ENCODE measurements around the gene AK5.

Gene AK5

DNA sequence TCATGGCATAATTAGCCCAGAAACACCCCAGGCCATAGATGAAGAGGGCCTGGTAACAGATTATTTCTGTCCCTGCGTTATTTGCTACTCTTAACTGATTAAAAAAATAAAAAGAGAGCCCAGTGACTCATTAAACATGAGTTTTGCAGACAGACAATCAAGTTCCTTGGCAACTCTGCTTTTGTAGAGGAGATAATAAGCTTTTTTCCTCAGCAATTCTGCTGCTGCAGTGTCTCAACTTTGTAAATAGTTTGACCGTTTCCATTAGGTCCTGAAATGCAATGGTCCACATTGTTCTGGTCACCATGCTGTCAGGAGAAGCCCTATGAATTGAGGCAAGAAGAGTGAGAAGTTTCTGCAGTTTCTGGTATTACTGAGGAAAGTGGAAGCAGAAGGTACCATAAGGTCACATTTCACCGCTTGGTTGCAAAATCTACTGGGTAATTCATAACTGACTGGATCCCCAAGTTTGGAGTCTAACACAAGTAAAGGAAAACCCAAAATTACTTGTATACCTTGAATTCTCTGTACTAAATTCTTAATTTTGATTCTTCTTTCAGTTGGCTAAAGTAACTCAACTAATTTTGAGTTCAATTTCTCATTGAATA, 261.1 kb downstream of the AK5 start:
- no peak for DNase-seq (ENCODE audit: low read depth)

DNA sequence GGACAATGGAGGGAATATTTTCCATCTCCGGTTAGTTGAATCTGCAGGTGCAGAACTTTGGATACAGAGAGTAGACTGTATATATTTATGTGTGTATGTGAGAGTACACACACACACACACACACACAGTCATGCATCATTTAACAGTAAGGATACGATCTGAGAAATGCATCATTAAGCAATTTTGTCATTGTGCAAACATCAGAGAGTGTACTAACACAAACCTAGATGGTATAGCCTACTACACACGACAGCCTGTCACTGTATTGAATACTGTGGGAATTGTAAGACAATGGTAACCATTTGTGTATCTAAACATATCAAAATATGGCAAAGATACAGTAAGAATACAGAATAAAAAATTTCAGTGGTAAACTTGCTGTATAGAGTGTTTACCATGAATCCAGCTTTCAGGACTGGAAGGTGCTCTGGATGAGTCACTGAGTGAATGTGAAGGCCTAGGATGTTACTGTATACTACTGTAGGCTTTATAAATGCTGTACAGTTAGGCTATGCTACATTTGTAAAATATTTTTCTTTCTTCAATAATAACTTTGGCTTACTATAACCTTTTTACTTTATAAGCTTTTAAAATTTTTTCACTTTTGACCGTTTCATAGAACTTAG, 262.1 kb downstream of the AK5 start:
- DNase-seq (ENCODE audit: low read depth), result no peak

DNA sequence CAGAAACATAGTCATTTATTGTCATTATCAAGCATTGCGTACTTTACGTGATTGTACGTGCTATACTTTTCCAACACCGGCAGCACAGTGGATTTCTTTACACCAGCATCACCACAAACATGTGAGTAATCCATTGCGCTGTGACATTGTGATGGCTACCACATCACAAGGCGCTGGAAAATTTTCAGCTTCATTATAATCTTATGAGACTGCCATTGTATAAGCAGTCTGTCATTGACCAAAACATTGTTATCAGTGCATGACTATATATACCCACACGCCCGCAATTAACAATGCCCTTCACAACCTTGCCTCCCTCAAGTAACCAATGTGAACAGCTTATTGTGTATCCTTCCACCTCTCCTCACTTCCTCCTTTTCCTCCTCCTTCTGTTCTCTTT, 263.0 kb downstream of the AK5 start:
- DNase-seq (ENCODE audit: low read depth), result no peak

DNA sequence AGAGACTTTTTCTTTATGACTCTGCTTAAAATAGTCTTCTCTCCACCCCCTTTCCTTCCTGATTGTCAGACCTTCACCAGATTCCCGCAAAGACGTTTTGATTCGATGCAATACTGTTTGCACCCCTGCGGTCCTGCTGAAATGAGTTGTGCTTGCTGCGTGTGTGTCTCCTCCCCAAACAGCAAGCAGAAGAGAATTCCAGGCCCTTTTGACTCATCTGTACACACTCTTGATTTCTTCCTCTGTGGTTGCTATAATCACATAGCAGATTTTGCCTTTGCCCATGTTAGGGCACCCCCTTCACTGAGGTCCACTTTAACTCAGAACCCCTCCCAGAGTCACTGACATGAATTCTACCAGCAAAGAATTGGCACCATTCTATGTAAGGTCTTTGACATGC, 264.2 kb downstream of the AK5 start:
- DNase-seq (ENCODE audit: low read depth), result peak; percentile 83

DNA sequence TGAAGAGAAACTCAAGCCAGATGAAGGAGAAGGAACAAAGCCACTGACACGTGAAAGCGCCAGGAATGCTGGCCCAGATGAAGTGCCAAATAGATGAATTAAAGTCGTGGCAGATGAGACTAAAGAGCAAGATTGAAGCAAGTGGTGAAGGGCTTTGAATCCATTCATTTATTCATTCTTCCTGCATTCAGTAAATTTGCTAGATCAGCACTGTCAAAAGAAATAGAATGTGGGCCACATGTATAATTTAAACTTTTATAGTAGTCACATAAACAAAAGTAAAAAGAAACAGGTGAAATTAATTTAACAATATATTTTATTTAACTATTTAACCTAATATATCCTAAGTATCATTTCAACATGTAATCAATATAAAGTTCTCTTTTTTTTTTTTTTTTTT, 265.1 kb downstream of the AK5 start:
- DNase-seq (ENCODE audit: low read depth), result no peak

DNA sequence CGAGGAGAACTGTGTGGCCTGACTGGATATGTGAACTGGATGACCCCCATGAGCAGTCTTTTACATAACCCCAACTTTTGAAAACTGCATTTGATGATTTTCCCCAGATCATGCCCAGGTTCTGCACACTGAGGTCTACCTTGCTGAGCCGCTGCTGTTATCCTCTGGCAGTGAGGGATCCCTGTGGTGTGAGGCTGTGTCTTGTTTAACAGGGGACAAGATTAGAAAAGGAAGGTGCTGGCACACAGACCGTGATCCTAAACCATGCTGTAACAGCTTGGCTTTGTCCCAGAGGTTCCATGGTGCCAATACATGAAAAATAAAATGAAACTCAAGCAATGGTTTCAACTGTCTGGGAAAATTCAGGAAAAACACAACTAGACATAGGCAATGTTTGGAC, 266.5 kb downstream of the AK5 start:
- no peak for DNase-seq (ENCODE audit: low read depth)

DNA sequence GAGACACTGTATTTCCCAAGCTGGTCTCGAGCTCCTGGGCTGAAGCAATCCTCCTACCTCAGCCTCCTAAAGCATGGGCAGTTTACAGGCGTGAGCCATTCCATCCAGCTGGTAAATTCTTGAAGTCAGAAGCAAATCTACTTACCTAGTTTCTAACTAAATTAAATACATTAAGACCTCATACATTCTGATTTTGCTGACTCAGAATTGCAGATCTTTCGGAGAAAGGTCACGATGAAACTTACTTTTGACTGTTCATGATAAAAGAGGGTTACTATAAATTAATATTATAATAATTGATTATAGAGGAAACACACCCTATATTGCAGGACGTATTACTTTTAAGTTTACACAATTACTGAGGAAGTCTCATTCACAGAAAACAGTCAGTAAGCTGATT, 268.3 kb downstream of the AK5 start:
- no peak for DNase-seq (ENCODE audit: low read depth)

DNA sequence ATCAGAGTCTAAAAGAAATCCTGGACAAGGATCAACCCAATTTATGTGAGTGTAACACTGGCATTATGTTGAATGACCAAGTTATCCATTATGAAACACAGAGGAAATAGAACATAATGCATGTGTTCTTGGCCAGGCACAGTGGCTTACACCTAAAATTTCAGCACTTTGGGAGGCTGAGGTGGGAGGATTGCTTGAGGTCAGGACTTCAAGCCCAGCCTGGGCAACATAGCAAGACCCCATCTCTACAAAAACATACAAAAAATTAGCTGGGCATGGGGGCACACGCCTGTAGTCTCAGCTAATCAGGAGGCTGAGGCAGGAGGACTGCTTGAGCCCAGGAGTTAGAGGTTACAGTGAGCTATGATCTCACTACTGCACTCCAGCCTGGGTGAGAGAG, 270.8 kb downstream of the AK5 start:
- no peak for DNase-seq (ENCODE audit: low read depth)

DNA sequence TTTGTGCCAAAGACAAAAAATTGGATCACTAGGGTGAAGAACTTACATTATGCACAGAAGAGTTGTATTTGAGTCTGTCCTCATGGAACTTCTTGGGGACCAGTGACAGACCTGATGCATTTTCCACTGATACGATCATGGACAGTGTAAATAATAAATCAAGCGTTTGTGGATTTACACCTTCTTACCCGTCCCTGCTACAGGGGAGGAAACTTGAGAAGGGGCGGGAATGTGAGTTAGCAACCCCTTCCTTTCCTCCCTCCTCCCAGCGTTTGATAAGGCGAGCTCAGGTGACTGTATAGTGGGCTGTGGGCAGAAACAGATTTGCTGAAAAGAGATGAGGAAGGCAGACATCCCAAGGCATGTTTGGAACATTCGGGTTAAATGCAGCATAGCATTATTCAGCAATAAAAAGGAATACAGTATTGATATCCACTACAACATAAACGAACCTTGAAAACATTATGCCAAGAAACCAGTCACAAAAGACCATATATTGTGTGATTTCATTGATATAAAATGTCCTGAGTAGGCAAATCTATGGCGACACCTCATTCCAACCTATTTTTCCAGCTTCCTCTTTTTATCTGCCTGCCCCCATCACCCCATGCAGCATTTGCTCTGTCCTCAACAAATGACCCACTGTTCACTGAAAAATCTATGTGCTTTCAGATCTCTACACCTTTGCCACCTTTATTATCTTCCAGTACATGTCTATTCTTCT, 271.9 kb downstream of the AK5 start:
- no peak for DNase-seq (ENCODE audit: low read depth)

DNA sequence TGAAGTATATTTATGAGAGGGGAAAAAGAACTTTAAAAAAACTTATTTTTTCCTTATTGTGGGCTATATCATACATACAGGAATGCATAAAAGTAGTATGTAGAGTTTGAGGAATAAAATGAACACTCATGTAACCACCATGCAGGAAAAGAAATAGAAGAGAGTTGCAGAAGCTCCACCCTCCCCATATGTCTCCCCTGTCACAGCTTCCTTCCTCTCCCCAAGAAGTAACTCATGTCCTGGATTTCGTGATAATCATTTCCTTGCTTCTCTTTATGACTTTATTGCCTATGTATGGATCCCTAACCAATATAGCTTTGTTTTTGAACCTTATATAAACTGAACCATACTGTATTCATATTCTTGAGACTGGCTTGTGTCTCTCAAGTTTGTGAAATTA, 274.2 kb downstream of the AK5 start:
- no peak for DNase-seq (ENCODE audit: low read depth)

DNA sequence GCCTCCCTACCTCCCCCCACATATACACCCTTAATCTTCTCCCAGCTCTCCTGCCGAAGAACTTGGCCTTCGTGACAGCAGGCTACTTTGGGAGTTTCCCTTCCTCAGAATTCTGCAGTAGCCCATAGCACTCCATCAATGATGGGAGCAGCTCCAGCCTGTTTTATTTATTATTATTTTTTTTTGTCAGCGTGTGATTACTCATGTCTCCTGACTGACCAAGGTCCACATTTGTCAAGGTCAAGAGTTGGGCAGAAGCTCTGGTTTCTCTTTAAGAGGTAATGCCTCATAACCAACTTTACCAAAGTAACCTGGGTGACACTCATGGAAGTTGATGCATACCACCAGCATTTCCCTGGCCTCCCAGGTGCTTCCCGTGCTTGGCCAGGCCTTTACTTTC, 275.2 kb downstream of the AK5 start:
- DNase-seq (ENCODE audit: low read depth), result no peak

DNA sequence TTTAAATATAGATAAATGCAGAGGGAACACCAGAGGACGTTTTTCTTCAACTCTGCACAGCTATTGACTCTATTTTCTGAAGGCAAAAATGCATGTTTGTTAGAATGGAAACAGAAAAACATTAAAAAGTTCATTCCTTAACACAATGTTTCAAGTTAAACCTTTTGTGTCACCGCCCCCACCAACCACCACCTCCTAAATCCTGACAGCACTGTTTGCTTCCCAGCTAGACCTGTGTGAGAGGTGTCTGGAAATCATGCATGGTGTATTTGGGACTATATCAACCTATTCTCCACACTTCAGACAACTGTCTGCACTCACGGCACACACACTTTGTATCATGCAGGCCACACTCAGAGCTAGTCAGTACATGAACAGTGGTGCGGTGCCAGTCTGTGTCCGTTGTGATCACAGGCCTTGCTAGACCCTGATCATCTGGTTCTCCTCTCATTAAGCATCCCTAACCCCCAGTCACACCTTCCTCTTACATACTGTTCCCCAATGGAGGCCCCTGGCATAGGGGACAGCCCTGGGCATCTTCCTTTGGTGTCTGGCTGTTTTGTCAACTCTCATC, 276.9 kb downstream of the AK5 start:
- no peak for DNase-seq (ENCODE audit: low read depth)

DNA sequence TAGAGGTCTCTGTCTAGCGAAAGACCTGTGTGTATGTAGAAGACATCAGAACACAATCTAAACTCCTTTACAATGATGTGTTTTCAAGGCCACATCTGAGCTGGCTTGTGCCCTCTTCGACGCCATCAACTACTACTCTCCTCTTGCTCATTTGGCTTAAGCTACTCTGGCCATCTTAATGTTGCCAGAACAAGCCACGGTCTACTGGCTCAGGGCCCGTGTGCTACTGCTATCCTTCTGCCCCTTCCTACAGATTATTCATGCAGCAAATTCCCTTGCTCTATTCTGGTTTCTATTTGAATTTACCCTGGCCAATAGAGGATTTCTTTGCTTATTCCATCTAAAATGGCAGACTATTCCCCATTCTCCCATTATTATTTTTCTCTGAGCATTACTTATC, 278.9 kb downstream of the AK5 start:
- DNase-seq (ENCODE audit: low read depth), result no peak

DNA sequence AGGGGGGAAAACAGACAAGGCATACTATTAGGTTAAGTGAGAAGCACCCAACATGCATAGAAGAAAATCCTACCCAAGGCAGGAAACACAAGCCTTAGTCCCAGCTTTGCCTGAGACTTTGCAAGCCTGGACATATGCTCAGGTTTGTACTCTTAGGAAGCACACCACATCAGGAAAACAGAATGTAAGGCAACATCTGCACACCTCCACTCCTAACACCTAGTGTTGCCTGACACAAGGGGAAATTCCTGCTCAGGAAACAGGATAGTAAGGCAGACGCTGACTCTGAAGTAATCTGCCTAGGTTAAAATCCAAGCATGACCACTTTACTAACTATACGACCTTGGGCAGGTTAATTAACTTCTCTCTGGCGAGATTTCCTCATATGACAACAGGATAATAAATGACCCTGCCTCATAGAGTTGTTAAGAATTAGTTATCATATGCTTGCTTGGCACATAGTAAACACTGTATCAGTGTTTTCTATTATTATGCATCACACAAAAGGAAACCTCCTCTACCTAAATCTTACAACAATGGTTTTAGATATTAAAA, 280.9 kb downstream of the AK5 start:
- no peak for DNase-seq (ENCODE audit: low read depth)

DNA sequence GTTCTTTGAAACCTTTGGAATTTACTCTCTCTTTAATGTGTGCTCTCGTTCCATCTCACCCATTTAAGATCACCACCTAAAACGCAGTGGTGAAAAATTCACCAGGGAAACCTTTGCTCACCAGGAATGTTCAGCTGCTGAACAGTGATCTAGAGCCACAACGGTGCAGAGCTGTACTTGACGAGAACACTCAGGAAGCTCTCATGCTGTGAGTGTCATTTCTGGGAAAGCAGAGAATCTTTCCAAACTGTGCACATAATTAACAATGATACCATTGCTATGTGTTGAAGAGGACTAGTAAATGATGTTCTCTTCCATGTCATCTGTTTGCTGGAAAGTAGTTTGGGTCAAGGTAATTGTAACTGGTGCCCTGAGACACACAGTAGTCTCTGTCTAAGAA, 283.5 kb downstream of the AK5 start:
- DNase-seq (ENCODE audit: low read depth), result no peak

DNA sequence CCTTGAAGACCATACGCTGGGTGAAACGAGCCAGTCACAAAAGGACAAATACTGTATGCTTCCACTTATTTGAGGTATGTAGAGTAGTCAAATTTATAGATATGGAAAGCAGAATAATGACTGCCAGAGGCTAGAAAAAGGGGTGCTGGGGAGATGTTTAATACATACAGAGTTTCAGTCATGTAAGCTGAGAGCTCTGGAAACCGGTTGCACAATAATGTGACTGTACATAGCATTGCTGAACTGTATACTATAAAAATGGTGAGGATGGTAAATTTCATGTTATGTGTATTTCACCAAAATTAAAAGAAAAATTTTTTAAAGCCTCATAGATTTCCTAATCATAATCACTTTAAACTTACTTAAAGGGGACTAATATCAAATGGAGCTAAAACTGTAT, 289.8 kb downstream of the AK5 start:
- no peak for DNase-seq (ENCODE audit: low read depth)

DNA sequence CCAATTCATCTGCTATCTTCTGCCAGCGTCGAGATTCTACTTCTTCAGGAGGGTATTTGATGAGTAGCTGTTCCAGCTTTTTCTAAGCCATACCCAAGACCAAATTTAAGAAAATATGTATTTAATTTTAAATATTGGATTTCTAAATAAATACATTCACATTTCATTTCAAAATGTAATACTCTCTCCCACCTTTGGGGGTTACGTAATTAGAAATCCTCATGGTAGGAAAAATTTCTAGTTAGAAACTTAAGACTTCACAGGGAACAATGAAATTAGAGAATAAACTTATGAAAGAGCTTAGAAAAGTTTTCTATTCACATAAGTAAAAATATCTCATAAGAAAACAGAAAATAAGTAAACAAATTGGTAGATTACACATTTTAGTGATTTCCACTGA, 297.7 kb downstream of the AK5 start:
- no peak for DNase-seq (ENCODE audit: low read depth)

DNA sequence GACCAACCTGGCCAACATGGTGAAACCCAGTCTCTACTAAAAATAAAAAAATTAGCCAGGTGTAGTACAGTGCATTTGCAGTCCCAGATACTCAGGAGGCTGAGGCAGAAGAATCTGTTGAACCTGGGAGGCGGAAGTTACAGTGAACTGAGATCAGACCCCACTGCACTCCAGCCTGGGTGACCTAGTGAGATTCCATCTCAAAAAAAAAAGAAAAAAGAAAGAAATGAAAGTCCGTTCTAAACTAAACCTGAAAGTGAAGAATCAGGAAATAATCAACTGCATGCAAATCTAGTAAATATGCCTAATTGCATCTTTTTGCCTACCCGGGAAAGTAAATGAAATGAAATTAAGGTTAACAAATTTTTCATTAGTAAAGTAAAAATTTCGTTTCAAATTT, 301.1 kb downstream of the AK5 start:
- no peak for DNase-seq (ENCODE audit: low read depth)

DNA sequence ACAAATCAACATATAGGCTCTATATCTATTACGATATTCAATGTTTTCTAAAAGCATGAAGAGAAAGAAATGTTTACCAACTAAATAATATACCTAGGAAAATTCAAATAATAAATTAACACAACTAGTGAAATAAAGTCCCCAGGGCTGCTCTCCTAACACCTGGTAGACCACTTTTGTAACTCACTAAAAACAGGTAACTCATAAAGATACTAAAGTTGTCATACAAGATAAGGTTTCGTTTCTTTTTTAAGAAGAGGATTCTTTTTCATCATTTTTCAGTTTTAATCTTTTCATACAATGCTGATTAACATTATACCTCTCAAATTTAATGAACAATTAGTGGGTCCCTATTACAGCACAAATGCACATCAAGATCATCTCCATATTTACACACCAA, 301.7 kb downstream of the AK5 start:
- DNase-seq (ENCODE audit: low read depth), result no peak

DNA sequence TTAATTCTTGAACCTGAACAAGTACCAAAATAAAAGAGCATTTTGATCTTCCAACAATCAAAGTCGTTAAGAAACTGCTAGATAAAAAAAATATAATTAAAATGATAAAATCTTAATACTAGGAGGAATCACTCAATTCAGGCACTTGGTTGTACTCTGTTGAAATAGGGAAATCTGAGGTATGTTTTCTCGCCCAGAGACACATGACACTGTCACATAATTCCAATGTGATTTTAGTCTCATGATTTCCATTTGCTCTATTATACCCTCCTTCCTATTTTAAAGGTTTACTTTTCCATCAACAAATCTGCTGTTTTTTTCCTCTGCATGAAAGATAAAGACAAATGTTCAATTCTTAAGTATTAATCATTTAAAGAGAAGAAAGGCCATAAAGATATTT, 303.1 kb downstream of the AK5 start:
- DNase-seq (ENCODE audit: low read depth), result no peak

DNA sequence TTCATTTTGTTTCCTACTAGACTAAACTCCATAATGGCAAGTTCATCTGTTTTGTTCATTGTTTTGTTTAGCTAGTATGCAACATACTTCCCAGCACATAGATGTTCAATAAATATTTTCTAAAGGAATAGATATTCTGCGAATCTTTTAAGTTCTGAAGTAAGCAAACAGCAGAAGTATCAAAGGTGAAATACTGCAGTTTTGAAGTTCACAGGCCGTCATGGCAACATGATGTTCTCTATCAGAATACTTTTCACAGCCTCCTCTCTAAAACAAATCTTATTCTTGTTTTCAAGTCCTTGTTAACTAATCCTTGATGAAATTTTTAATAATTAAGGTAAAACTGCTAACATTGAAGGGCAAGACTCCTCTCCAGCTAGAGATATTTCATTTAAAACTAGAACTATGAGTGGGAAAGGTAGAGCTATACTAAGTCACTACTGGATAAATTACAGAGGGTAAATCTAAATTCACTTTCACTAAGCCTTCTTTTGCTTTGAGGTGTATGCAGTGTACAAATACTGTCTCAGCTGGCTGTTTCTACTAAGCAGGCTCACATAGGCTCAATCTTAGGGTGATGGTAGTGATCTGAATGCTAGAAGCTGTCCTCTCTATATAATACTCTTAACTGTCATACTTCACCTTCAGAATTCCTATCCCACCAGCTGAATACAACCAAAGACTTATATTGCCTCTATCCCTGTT, 303.9 kb downstream of the AK5 start:
- DNase-seq (ENCODE audit: low read depth), result no peak

DNA sequence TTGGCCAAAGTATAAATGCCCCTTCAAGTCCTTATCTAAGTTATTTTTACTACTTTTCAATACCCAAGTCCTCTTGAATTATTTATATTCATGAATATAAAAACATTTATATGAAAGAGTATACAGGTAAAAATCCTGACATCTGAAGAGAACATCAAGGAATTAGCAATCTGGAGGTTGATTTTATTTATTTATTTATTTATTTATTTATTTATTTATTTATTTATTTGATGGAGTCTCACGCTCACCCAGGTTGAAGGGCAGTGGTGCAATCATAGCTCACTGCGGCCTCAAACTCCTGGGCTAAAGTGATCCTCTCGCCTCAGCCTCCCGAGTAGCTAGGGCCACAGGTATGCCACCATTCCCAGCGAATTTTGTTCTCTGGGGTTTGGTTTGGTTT, 307.4 kb downstream of the AK5 start:
- no peak for DNase-seq (ENCODE audit: low read depth)

DNA sequence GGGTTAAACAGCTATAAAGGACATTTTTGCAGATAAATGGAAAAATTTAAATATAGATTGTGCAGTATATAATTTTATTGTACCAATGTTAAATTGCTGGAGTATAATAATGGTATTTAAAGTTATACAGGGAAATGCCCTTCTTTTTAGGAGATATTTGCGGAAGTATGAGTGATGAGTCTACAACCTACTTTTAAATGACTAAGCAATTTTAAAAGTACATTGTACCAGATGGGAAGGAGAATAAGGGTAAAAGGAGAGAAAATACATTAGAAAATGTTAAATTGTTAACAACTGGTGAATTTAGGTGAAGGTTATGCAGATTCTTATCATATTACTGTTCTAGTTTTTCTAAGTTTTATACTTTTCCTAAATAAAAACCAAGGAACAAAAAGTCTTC, 308.8 kb downstream of the AK5 start:
- no peak for DNase-seq (ENCODE audit: low read depth)
